HepG2 (cell line): ENCODE results near the gene ARHGDIA. TPM values are rescaled to one million over a fixed set of nuclear protein-coding genes. Genes with fewer than 3 reads are reported as not detected.

ENCODE experiments used
- CAMTA2 ChIP-seq: sonication (generic); formaldehyde crosslinking; IDR thresholded peaks from 2 replicates; pipeline ENCODE4 v1.4.0; 2020; ENCODE audit warnings: mild to moderate bottlenecking, missing genetic modification reagents, borderline replicate concordance
- FOXK2 ChIP-seq: fragments of 450-650 bp; IDR thresholded peaks from 2 replicates; pipeline ENCODE4 v1.6.1; 2016
- HNRNPK ChIP-seq: fragments of 200-400 bp; formaldehyde crosslinking; IDR thresholded peaks from 2 replicates; pipeline ENCODE4 v1.6.1; 2018; ENCODE audit warnings: low read length, low read depth, moderate library complexity, mild to moderate bottlenecking; ENCODE audit not compliant: poor library complexity, severe bottlenecking
- KDM5B ChIP-seq: sonication (generic); formaldehyde crosslinking; IDR thresholded peaks from 2 replicates; pipeline ENCODE4 v1.4.0; 2020; ENCODE audit warnings: missing genetic modification reagents, mild to moderate bottlenecking, borderline replicate concordance
- KLF13 ChIP-seq: sonication (generic); formaldehyde crosslinking; IDR thresholded peaks from 2 replicates; pipeline ENCODE4 v1.4.0; 2020; ENCODE audit warnings: mild to moderate bottlenecking, missing genetic modification reagents
- MXI1 ChIP-seq: IDR thresholded peaks from 3 replicates; pipeline ENCODE4 v1.6.1; 2012; ENCODE audit warnings: low read depth, low read length, inconsistent platforms, borderline replicate concordance
- MZF1 ChIP-seq: sonication (generic); formaldehyde crosslinking; IDR thresholded peaks from 2 replicates; pipeline ENCODE4 v1.8.1; 2023; ENCODE audit warnings: mild to moderate bottlenecking, missing genetic modification reagents, borderline replicate concordance
- PCBP2 ChIP-seq: fragments of 200-400 bp; formaldehyde crosslinking; optimal IDR thresholded peaks from 2 replicates; pipeline ENCODE3; 2018; ENCODE audit warnings: low read length, low read depth; ENCODE audit not compliant: poor library complexity, severe bottlenecking
- SOX6 ChIP-seq, 2 experiments: fragments of 450-650 bp in 1 of 2; sonication (generic) in 1 of 2; formaldehyde crosslinking in 1 of 2; IDR thresholded peaks; 2 replicates each; pipeline versions ENCODE4 v1.4.0 to v1.6.1; 2017 to 2020; ENCODE audit warnings: antibody characterized with exemption in 1 of 2, mild to moderate bottlenecking in 1 of 2, missing genetic modification reagents in 1 of 2
- SP2 ChIP-seq: sonication (generic); formaldehyde crosslinking; IDR thresholded peaks from 2 replicates; pipeline ENCODE4 v1.5.1; 2020; ENCODE audit warnings: mild to moderate bottlenecking, missing genetic modification reagents
- SPEN ChIP-seq: sonication (generic); formaldehyde crosslinking; IDR thresholded peaks from 2 replicates; pipeline ENCODE4 v1.5.1; 2020; ENCODE audit warnings: low read depth, mild to moderate bottlenecking, missing genetic modification reagents
- TAF1 ChIP-seq: sonication (generic); formaldehyde crosslinking; IDR thresholded peaks from 2 replicates; pipeline ENCODE4 v1.4.0; 2020; ENCODE audit warnings: missing genetic modification reagents
- THAP9 ChIP-seq: sonication (generic); formaldehyde crosslinking; IDR thresholded peaks from 2 replicates; pipeline ENCODE4; 2020; ENCODE audit warnings: missing genetic modification reagents, mild to moderate bottlenecking, borderline replicate concordance
- WIZ ChIP-seq: sonication (generic); formaldehyde crosslinking; IDR thresholded peaks from 2 replicates; pipeline ENCODE4 v1.5.1; 2020; ENCODE audit warnings: mild to moderate bottlenecking, missing genetic modification reagents
- ZBTB33 ChIP-seq: sonication (generic); formaldehyde crosslinking; IDR thresholded peaks from 2 replicates; pipeline ENCODE4 v1.4.0; 2020; ENCODE audit warnings: missing genetic modification reagents
- ZFP82 ChIP-seq: sonication (generic); formaldehyde crosslinking; IDR thresholded peaks from 2 replicates; pipeline ENCODE4 v1.5.1; 2020; ENCODE audit warnings: mild to moderate bottlenecking, missing genetic modification reagents, borderline replicate concordance
- ZNF670 ChIP-seq: sonication (generic); formaldehyde crosslinking; IDR thresholded peaks from 2 replicates; pipeline ENCODE4 v1.8.0; 2022; ENCODE audit warnings: mild to moderate bottlenecking, missing genetic modification reagents, borderline replicate concordance
- polyA plus RNA-seq, 8 experiments: library from polyadenylated mRNA; depleted of rRNA in 3 of 8; stranded (reverse) in 7 of 8; unstranded in 1 of 8; fragments of >200 nt; fragmentation: Illumina TruSeq in 4 of 8; extraction: Trizol in 4 of 8; gene quantifications; 2 replicates each; pipeline versions ENCODE4 v1.2.1 to v1.2.3, GENCODE V29; 2011 to 2016; ENCODE audit warnings: low read depth in 4 of 8, missing spikeins in 1 of 8, mixed read lengths in 1 of 8; ENCODE audit not compliant: insufficient read depth in 1 of 8
- total RNA-seq, 5 experiments: library from RNA; depleted of rRNA; stranded (reverse); fragments of >200 nt; fragmentation: Illumina TruSeq; extraction: Trizol; gene quantifications; 2 replicates each; pipeline ENCODE4 v1.2.3, GENCODE V29; 2016; ENCODE audit warnings: low read depth in 1 of 5
- TF ChIP-seq, protein P1 (sequence below): sonication (generic); formaldehyde crosslinking; IDR thresholded peaks from 2 replicates; pipeline ENCODE4 v1.4.0; 2020; ENCODE audit warnings: missing genetic modification reagents

The ARHGDIA gene
- total and polyA plus RNA-seq, 2 of the 13 experiments (the other 11 are each of a cell fraction or from before 2014, with no cell fraction given), result 40.0 to 64.0 TPM

GRCh38 chr17:81831957-81832607 lies 39.1 kb downstream of the ARHGDIA start (continued):
- TF ChIP-seq ZNF670 (CRISPR knock-in tag) (no peak; the same call in 1 of the 2 replicates), CAMTA2 (CRISPR knock-in tag) (0 out of 2 replicates have a peak, but pooled peaks have one; percentile 68), ZBTB33 (CRISPR knock-in tag) (peak; percentile 31; the same call in 1 of the 2 replicates), PCBP2 (peak; percentile 55), MZF1 (no peak), WIZ (CRISPR knock-in tag) (no peak), FOXK2 (0 out of 2 replicates have a peak, but pooled peaks have one; percentile 16), SP2 (CRISPR knock-in tag) (0 out of 2 replicates have a peak, but pooled peaks have one; percentile 27), KLF13 (CRISPR knock-in tag) (peak; percentile 21; the same call in 1 of the 2 replicates), KDM5B (peak; percentile 66; the same call in 1 of the 2 replicates), ZFP82 (peak; percentile 68; the same call in 1 of the 2 replicates), HNRNPK (no peak), SOX6 (IDR thresholded peaks at IDR 0.05) (no peak), SOX6 (CRISPR knock-in tag; IDR thresholded peaks at IDR 0.05) (peak; percentile 47; the same call in 1 of the 2 replicates), THAP9 (peak; percentile 41; the same call in 1 of the 2 replicates), TAF1 (CRISPR knock-in tag) (peak; percentile 36), MXI1 (peak; percentile 70; the same call in 1 of the 3 replicates), SPEN (CRISPR knock-in tag) (peak; percentile 53; the same call in 1 of the 2 replicates)
- TF ChIP-seq, protein P1, sequence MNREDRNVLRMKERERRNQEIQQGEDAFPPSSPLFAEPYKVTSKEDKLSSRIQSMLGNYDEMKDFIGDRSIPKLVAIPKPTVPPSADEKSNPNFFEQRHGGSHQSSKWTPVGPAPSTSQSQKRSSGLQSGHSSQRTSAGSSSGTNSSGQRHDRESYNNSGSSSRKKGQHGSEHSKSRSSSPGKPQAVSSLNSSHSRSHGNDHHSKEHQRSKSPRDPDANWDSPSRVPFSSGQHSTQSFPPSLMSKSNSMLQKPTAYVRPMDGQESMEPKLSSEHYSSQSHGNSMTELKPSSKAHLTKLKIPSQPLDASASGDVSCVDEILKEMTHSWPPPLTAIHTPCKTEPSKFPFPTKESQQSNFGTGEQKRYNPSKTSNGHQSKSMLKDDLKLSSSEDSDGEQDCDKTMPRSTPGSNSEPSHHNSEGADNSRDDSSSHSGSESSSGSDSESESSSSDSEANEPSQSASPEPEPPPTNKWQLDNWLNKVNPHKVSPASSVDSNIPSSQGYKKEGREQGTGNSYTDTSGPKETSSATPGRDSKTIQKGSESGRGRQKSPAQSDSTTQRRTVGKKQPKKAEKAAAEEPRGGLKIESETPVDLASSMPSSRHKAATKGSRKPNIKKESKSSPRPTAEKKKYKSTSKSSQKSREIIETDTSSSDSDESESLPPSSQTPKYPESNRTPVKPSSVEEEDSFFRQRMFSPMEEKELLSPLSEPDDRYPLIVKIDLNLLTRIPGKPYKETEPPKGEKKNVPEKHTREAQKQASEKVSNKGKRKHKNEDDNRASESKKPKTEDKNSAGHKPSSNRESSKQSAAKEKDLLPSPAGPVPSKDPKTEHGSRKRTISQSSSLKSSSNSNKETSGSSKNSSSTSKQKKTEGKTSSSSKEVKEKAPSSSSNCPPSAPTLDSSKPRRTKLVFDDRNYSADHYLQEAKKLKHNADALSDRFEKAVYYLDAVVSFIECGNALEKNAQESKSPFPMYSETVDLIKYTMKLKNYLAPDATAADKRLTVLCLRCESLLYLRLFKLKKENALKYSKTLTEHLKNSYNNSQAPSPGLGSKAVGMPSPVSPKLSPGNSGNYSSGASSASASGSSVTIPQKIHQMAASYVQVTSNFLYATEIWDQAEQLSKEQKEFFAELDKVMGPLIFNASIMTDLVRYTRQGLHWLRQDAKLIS, result no peak
